NCI-H2196 (cell line): Measurements from ENCODE around the gene ZKSCAN1.

Experiments
- DNase-seq: peaks from one replicate; lab custom pipeline; 2025; ENCODE audit not compliant: unreplicated experiment; lab: John Stamatoyannopoulos, UW

ZKSCAN1 gene

DNA sequence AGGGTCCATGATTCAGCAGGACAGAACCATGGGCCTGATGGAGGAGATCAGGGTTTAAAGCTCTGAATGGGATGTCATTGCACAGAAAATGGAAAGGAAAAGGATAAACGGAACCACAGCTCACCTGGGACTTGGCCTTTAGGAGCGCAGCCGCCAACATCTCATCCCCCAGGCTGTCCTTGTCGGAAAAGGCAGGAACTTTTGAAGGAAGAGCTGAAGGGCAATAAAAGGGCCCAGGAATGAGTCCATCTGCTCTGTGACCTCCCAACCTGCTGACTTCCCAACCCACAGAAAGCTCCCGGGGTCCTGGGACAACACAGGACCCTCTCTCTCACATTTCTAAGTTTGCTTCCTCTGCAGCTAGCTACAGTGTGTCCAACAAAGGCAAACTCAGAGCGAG is 60.0 kb downstream of the ZKSCAN1 start:
- no peak for DNase-seq

GRCh38 chr7:100077205-100077604 is 61.8 kb downstream of the ZKSCAN1 start:
- DNase-seq: no peak

DNA sequence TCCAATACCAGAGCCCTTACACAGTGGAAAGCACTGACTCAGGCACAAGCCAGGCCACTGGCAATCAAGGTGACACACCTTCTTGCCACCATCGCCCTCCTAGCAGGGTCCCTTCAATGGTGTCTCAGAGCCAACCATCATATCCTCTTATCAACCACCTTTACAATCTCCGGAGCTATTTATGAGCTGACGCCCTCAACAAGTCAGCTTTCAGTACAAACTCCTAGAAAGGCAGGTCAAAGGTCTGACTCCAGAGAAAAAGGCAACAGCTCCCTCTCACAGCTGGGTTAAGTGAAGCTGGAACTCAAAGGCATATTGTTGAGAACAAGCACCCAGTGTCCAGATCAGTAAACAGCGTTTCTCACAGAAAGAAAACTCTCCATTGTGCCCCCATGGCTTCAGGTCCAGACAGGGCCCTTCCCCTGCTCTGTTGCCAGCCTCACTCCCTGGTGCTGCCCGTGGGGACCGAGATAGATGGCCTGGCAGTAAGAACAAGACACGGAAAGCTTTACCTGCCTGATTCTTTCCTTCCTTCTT is 63.7 kb downstream of the ZKSCAN1 start:
- no peak for DNase-seq

DNA sequence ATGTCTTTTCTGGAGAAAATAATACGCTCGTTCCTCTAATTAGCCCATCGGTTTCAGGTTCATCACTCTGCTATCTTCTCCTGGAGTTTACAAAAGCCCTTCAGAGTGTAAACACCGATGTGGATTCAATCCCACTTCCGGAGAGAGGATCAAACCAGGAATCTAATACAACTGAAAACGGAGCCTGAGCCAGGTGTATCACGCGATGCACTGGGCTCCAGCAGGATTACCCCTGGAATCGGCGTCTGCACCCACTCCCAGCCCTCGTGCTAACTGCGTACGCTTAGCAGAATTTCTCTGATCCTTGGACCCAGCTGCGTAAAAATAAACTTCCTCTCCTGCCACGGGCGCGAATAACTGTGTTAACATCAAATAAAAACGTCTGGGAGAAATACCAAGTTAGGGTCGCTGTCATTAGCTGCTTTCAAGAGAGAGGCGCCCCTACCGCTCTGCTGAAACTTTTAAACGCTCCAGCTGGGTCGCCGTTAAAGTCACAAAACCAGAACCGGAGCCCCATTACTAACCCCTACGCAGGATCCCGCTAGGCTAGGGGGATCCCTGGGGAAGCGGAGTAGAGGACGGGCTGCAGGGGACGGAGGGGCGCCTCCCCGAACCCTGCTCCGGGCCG is 65.6 kb downstream of the ZKSCAN1 start:
- DNase-seq: peak; percentile 44

GRCh38 chr7:100081535-100082102 is 66.2 kb downstream of the ZKSCAN1 start, which contains the start of gene ZNF3:
ZNF3 (minus strand) TSS chr7:100081723; CDS start chr7:100077357, 4,366 bp downstream.
- DNase-seq: peak; percentile 98

DNA sequence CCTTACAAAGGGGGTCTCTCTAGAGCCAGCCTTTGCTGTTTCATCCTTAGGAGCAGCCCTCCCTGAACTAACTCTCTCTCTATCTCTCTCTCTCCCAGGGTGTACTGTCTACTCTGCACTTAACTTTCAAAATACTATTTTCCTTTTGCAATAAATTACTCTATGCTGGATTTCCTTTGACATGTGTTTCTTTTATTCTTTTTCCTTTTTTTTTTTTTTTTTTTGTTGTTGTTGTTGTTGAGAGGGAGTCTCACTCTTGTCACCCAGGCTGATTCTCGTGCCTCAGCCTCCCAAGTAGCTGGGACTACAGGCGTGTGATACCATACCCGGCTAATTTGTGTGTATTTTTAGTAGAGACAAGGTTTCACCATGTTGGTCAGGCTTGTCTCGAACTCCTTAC is 67.6 kb downstream of the ZKSCAN1 start:
- DNase-seq: no peak

DNA sequence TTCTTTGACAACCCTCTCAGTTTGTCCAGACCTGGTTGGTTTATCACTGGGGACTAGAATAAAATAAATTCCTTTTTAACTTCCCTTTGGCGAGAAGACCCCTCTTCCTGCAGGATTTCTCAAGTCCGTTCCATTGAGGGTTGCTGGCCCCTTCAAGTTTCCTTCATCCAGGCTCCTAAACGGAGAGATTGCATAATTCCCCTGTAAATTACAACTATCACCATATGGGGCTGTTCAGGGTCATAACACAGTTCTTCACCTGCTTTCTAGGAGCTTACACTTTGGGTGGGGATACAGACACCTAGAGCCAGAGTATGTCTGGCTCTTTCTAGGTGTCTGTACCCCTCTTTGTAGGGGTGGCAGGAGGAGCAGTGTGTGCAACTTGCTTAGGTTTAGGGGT is 70.1 kb downstream of the ZKSCAN1 start:
- no peak for DNase-seq

DNA sequence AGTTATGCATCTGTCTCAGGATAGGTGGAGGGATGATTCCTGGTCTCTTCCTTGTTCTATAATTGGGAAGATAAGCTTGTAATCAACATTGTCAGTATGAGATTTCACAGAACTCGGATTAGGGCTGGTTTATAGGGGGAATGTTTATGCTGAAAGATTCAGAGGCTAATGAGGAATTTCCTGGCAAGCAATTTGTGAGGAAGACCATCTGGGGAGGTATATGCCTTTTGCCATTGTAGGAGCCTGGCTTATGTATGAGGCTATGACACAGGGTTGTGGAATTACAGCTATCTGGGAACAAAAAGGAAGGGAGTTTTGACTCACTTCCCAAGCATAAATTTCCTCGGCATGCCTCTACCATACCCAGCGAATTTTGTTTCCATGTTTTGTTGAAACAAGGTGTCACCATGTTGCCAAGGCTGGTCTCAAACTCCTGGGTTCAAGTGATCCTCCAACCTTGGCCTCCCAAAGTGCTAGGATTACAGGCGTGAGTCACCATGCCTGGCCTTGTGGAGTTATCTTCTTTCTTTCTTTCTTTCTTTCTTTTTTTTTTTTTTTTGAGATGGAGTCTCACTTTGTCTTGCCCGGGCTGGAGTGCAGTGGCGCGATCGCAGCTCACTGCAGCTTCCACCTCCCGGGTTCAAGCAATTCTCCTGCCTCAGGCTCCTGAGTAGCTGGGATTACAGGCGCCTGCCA is 71.8 kb downstream of the ZKSCAN1 start:
- no peak for DNase-seq

- DNase-seq: no peak
These were observed 72.8 kb downstream of the ZKSCAN1 start for GRCh38 chr7:100088095-100088620.

DNA sequence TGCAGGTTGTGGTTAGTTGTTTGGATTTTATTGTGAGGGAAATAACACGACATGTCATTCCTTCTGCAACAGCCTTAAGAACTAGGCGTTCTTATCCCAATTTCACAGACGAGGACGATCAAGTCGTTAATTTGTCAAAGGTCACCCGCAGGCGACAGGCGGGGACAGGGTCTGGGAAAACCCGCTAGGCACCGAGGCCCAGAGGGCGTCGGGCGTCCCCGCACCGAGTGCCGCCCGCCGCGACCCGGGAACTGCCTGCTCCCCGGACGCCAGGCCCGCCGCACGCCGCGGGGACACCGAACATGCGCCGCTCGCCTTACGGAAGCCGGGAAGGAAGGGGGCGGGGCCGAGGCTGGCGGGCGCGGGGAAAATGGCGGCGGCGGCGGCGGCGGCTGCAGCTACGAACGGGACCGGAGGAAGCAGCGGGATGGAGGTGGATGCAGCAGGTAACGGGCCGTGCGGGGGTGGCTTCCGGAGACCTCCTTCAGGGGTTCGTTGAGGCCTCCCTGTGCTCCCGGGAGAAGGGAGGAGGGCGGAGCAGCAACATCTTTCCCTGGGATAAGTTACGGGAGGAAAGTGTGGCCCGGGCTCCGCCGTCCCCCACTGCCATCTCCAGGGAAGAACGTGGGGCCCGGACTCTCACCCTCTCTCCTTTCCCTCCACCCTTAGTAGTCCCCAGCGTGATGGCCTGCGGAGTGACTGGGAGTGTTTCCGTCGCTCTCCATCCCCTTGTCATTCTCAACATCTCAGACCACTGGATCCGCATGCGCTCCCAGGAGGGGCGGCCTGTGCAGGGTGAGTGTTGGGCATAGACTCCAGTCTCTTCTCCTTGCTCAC is 73.4 kb downstream of the ZKSCAN1 start, which contains the start of gene COPS6:
COPS6 (plus strand) TSS at position 349 of the 837 bp plus-strand sequence; CDS start at position 371, 22 bp downstream.
- DNase-seq: peak; percentile 82

DNA sequence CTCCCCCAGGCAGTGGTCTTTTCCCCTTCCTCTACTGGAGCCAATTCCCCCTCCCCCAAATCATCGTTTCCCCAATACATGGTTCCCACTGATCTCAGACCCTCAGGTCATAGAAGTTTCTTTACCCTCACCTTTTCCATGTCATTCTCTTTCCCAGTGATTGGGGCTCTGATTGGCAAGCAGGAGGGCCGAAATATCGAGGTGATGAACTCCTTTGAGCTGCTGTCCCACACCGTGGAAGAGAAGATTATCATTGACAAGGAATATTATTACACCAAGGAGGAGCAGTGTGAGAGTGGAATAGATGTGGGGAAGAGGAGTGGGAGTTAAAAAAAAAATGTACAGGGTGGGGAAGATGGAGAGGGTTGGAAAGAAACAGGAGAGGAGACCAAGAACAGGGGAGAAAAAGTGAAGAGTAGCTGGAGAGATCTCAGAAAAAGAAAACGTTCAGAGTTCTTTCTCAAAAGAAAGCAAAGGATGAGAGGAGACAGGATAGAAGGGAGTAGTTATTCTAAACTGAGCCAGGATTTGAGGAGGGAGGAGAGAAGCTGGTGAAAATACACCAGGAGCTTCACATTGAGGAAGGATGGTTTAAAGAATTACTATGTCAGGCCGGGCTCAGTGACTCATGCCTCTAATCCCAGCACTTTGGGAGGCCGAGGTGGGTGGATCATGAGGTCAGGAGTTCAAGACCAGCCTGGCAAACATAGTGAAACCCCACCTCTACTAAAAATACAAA is 74.2 kb downstream of the ZKSCAN1 start:
- no peak for DNase-seq

DNA sequence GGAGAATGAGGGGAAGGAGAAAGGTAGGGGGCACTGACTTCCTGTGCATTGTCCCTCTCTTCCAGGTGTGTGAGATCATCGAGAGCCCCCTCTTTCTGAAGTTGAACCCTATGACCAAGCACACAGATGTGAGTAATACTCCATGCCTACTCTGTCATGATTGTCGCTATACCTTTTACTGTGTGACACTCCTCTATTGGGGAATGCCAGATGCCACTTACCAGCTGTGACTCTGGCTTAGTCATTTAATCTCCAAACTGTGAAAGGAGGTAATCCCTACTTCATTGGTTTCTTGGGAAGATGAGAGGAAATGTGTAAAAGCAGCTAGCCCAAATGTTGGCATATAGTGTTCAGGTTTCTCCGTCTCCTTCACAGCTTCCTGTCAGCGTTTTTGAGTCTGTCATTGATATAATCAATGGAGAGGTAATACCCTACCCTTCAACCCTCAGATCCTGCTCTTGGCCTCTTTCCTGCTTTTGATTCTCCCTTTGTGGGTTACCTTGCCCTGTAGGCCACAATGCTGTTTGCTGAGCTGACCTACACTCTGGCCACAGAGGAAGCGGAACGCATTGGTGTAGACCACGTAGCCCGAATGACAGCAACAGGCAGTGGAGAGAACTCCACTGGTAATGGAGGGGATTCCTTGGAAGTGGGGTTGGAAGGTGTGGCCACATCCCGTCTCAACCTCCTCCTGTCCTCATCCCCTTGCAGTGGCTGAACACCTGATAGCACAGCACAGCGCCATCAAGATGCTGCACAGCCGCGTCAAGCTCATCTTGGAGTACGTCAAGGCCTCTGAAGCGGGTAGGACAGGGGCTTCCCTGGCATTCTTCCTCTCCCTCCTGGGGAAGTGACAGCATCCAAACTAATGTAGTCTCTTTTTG is 75.4 kb downstream of the ZKSCAN1 start:
- DNase-seq: no peak
